ENCODE measurements around the gene RPP25L.

GRCh38 chr9:34612788-34613390 lies 992 bp upstream of the RPP25L start:
- TF ChIP-seq LEF1 (IDR thresholded peaks at IDR 0.05; ENCODE audit: borderline replicate concordance) (no peak), TARDBP (IDR thresholded peaks at IDR 0.05) (no peak), PKNOX1 (IDR thresholded peaks at IDR 0.05) (no peak), BHLHE40 (IDR thresholded peaks at IDR 0.05; ENCODE audit: borderline replicate concordance) (no peak), SP1 (IDR thresholded peaks at IDR 0.05) (no peak), NFRKB (IDR thresholded peaks at IDR 0.05) (no peak), FOXK2 (IDR thresholded peaks at IDR 0.05) (no peak), SUZ12 (IDR thresholded peaks at IDR 0.05) (no peak), ARNT (IDR thresholded peaks at IDR 0.05) (no peak), ELF4 (IDR thresholded peaks at IDR 0.05) (no peak), FOXA1 (IDR thresholded peaks at IDR 0.05) (no peak)
